Omental fat pad (tissue), 4 donors: ENCODE measurements around the gene HES5. TPM values are rescaled to one million over a fixed set of nuclear protein-coding genes. Genes with fewer than 3 reads are reported as not detected.

Source experiments
- ATAC-seq: fragments of 150-250 bp; one replicate; pipeline ENCODE4 v1.9.1; 2016; ENCODE audit warnings: mild to moderate bottlenecking, moderate library complexity; ENCODE audit not compliant: low FRiP score
- DNase-seq: peaks from one replicate; pipeline ENCODE4 v3.0.0-alpha.2; 2019; ENCODE audit warnings: low spot score
- CTCF ChIP-seq, 3 donors: fragments of 450-650 bp; IDR thresholded peaks; one replicate each; pipeline ENCODE4 v1.5.1; 2016 to 2017; ENCODE audit warnings: antibody characterized with exemption in 3 of 3, mild to moderate bottlenecking in 3 of 3, moderate library complexity in 2 of 3
- total RNA-seq, 4 donors: library from RNA; depleted of rRNA; stranded (reverse); fragments of >200 nt; gene quantifications; one replicate each; pipeline ENCODE4 v1.1.0, GENCODE V29; 2016

The HES5 gene
- total RNA-seq, 4 donors from 2014 or later, result not detected

DNA sequence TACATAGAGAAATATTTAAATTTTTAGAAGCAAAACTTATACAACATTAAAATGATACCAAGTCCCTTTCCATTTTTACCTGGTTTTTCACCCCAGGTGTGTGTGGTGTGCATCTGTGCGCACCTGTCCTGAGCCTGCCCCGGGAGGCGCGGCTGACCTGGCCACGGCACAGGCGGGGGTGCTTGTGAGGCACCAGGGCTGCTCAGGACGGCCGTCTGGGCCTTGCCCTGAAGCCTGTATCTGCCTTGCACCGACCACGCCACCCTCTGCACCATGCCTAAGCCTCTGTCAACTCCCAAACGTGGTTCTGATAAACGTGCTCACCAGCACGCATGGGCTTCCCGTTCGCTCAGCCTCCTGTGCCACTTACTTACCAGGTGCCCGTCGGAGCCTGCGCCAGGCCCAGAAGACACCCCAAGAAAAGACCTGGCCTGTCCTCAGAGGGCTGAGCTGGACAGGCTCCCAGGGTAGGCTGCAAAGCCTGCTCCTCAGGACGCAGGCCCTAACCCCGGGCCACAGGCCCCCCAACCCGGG lies 24.5 kb downstream of the HES5 start:
- ATAC-seq, result no peak

GRCh38 chr1:2504949-2505272 lies 25.2 kb downstream of the HES5 start:
- TF ChIP-seq CTCF (IDR thresholded peaks at IDR 0.05), result no peak
- ATAC-seq, result no peak
- no peak for DNase-seq

More for the DNA sequence above, 24.5 kb downstream of the HES5 start:
- no peak for TF ChIP-seq CTCF (IDR thresholded peaks at IDR 0.05)
- no peak for DNase-seq

DNA sequence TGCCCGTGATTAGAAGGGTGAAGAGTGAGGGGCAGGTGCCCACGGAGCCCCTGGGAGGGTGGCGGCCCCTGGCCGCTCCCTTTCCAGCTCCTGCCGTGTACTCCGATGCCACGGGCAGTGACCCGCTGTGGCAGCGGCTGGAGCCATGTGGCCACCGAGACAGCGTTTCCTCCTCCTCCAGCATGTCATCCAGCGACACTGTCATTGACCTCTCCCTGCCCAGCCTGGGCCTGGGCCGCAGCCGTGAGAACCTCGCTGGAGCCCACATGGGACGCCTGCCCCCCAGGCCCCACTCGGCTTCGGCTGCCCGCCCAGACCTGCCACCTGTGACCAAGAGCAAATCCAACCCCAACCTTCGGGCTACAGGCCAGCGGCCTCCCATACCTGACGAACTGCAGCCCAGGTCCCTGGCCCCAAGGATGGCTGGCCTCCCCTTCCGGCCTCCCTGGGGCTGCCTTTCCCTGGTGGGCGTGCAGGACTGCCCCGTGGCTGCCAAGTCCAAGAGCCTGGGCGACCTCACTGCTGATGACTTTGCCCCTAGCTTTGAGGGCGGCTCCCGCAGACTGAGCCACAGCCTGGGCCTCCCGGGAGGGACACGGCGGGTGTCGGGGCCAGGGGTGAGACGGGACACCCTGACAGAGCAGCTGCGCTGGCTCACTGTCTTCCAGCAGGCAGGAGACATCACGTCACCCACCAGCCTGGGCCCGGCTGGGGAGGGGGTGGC lies 25.7 kb downstream of the HES5 start:
- DNase-seq (no peak), ATAC-seq (no peak)
- TF ChIP-seq CTCF (IDR thresholded peaks at IDR 0.05), result no peak

DNA sequence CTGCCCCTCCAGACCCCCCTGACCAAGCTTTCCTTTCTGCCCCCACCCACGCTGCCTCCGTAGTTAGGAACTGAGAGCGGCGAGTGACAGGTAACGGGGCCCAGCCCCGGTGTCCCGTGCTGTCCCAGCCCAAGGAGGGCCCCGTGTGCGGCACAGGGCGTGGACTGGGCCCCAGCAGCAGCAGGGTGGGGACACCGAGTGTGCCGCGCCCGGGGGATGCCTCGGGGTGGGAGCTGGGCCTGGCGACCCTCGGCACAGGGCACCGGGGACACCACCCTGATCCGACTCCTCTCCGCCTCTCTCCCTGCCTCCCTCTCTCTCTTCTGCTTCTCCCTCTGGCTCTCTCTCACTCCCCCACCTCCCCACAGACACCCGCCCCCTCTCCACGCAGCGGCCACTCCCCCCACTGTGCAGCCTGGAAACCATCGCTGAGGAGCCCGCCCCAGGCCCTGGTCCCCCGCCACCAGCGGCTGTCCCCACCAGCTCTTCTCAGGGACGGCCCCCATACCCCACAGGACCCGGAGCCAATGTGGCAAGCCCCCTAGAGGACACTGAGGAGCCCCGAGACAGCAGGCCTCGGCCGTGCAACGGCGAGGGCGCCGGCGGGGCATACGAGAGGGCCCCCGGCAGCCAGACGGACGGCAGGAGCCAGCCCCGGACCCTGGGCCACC lies 26.4 kb downstream of the HES5 start:
- TF ChIP-seq CTCF (IDR thresholded peaks at IDR 0.05), result no peak
- no peak for ATAC-seq
- DNase-seq, result no peak

- TF ChIP-seq CTCF (IDR thresholded peaks at IDR 0.05), result no peak
- no peak for DNase-seq
- no peak for ATAC-seq
These were observed 27.2 kb downstream of the HES5 start for GRCh38 chr1:2502661-2503553.

- no peak for DNase-seq
- no peak for TF ChIP-seq CTCF (IDR thresholded peaks at IDR 0.05)
These were observed 27.9 kb downstream of the HES5 start for GRCh38 chr1:2502210-2502609.

More at GRCh38 chr1:2502210-2502609, 27.9 kb downstream of the HES5 start:
- ATAC-seq, result no peak
